Epithelial cell of esophagus (primary cell): ENCODE measurements around the gene LSAMP.

ENCODE experiments used
- DNase-seq: peaks from one replicate; pipeline ENCODE4 v3.0.0; 2010; ENCODE audit warnings: low read depth
- H3K4me3 ChIP-seq: 2 replicates; pipeline ENCODE4 v1.5.1; 2011; ENCODE audit warnings: mild to moderate bottlenecking, low read length, control low read depth
- TF ChIP-seq, protein P1 (sequence below): IDR thresholded peaks from 2 replicates; pipeline ENCODE4 v1.5.1; 2011; ENCODE audit warnings: low read depth, mild to moderate bottlenecking, low read length, control low read depth, inconsistent platforms; ENCODE audit not compliant: insufficient read depth; ENCODE audit errors: missing control alignments

The LSAMP gene

DNA sequence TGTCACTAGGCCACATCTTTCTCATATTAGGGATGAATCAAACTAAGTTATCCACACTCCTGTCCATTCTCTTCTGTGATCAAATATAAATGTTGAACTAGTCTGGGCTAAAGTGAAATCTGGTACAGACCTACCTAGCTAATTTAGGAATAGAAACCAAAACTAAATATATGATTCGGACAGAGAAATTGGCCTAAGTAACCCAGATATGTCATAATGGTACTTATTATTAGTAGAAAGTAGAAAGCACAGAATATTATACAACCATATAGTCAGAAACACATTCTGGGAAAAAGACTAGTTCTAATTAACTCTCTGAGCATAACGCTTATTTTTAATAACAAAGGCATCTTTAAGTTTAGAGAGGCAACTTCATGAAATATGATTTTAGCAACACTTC lies 389.0 kb downstream of the LSAMP start:
- H3K4me3 ChIP-seq, result no peak overlapping the region

DNA sequence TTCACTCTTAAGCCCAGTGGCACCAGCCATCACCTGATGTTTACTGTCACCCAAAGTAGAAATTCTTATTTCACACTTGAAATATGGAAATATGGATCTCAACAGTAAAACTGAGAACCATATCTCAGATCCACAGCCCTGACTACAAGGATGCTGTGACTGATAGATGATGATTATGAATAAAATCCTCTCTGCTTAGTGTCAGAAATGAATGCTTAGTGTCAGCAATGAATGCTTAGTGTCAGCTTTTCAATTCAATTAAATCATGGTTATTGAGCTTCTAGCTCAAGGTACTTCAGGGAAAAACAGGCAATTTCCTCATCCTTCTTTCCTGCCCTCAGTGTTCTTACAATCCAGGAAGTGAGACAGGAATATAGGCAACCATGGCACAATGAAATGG lies 392.3 kb downstream of the LSAMP start:
- no peak overlapping the region for H3K4me3 ChIP-seq
- DNase-seq, result no peak
- TF ChIP-seq, protein P1, sequence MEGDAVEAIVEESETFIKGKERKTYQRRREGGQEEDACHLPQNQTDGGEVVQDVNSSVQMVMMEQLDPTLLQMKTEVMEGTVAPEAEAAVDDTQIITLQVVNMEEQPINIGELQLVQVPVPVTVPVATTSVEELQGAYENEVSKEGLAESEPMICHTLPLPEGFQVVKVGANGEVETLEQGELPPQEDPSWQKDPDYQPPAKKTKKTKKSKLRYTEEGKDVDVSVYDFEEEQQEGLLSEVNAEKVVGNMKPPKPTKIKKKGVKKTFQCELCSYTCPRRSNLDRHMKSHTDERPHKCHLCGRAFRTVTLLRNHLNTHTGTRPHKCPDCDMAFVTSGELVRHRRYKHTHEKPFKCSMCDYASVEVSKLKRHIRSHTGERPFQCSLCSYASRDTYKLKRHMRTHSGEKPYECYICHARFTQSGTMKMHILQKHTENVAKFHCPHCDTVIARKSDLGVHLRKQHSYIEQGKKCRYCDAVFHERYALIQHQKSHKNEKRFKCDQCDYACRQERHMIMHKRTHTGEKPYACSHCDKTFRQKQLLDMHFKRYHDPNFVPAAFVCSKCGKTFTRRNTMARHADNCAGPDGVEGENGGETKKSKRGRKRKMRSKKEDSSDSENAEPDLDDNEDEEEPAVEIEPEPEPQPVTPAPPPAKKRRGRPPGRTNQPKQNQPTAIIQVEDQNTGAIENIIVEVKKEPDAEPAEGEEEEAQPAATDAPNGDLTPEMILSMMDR, result no peak

More for the DNA sequence above, 389.0 kb downstream of the LSAMP start:
- DNase-seq, result no peak
- TF ChIP-seq, protein P1, result no peak

DNA sequence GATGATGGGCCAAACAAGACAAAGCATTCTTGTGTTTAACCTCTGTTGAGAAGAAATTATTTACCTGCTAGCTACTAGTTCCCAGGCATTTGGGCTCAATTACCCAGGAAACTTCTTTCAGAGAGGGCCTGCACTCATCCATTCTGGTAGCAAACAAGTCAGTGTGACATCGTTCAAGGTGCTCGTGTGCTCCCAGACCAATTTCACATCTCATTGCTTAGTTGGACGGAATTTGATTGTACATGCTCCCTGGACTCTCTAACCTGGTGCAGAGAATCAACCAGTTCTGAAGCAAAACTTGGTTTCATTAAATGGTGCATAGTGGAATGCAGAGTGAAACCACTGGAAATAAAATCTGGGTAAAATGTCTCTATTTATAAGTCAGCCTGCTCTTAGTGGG lies 392.7 kb downstream of the LSAMP start:
- H3K4me3 ChIP-seq, result no peak overlapping the region
- no peak for DNase-seq
- TF ChIP-seq, protein P1, result no peak

DNA sequence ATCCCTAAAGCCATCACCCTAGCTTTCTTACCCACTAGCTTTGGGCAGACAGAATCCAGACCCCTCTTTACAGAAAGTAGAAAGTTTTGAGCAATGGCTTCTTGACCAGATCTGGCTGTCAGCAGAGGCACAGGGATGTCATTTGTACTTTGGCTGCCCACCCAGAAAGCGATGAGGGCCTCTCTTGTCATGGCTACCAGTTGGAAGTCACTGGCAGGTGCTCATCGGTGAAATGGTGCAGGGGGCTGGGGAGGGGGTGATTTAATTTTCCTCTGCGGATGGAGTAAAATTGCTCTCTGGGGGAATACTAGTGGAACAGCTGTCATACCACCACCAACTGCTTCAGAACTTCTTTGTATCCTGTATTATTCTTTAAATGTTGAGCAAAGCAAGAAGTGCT lies 393.7 kb downstream of the LSAMP start:
- TF ChIP-seq, protein P1, result no peak
- H3K4me3 ChIP-seq, result no peak overlapping the region
- no peak for DNase-seq

DNA sequence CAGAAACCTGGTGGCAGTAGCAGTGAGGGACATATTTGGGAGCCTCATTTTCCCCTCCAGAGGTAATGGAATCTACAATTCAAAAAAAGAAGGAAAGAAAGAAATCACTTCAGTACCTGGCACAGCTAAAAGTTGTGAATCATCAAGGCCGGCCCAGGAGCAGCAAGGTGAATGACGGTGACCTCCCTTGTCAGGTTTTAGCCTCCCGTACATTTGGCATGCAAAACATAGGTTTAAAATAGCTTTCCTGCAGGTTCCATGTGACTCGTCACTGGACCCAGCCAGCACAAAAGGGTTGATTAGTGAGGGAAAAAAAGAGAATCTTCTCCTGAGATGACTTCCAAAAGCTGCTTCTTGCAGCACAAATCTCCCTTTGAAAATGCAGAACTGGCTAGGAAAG lies 394.2 kb downstream of the LSAMP start:
- H3K4me3 ChIP-seq, result no peak overlapping the region
- DNase-seq, result peak; percentile 18
- TF ChIP-seq, protein P1, result no peak

DNA sequence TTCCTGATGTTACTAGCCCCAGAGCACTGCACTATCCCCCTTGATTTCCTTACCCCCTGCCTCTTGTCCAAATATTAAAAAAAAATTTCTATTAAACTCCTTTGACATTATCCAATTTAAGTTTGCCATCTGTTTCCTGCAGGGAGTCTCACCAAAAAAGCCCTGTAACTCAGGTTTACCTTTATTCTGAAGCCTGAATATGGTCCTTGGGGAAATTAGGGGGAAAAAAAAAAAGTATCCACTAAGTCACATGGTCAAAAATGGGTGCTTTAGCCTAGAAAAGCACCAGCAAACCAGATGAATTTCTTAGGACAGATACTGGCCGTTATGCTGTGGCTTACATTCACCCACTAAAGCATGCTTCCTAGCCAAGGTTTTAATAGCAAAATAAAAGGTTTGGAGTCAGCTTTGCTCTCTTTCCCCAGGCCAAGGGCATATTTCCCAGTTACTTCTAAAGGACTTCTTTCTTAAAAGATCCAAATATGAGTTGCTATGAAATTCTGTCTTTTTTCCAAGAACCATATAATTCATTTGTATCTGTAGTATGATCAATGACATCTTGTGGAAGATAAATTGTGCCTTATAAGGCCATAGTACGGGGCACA lies 394.9 kb downstream of the LSAMP start:
- DNase-seq, result no peak
- TF ChIP-seq, protein P1, result no peak
- no peak overlapping the region for H3K4me3 ChIP-seq

DNA sequence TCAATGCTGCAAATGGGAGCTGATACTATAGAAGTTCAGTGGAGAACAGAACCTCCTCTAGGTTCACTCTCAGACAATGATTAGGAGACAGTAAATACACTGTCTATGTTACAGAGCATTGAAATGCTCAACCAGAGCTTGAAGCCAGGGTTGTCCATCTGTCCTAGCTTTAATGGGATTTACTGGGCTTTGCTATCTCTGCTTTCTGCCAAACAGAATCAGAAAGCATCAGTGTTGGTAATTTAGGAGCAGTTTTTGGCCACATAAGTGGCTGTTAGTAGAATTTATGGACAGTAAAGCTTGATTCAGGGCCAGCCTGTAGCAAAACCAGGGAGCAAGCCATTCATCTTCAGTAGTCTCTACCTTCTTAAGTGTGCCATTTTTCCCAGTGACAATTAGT lies 396.3 kb downstream of the LSAMP start:
- DNase-seq, result no peak
- TF ChIP-seq, protein P1, result no peak
- no peak overlapping the region for H3K4me3 ChIP-seq
